DOHH2 (cell line): ENCODE data around the gene ABHD1.

Experiments
- H3F3A ChIP-seq: fragments of 200-600 bp; sonication (generic), shearing (Covaris generic); 2 replicates; pipeline ENCODE4 v1.6.0; 2016; ENCODE audit warnings: antibody characterized with exemption, mild to moderate bottlenecking; ENCODE audit not compliant: control insufficient read depth, insufficient read depth
- H3K27ac ChIP-seq: fragments of 200-600 bp; sonication (generic); 2 replicates; pipeline ENCODE4 v1.5.1; 2014; ENCODE audit warnings: low read depth, mild to moderate bottlenecking, low read length, moderate library complexity
- H3K27me3 ChIP-seq: fragments of 200-600 bp; sonication (generic); 2 replicates; pipeline ENCODE4 v1.6.1; 2014; ENCODE audit warnings: mild to moderate bottlenecking, low read length, mixed read lengths; ENCODE audit not compliant: control insufficient read depth
- H3K36me3 ChIP-seq: fragments of 200-600 bp; sonication (generic); 2 replicates; pipeline ENCODE4 v1.6.1; 2014; ENCODE audit warnings: mild to moderate bottlenecking, low read length, moderate library complexity, mixed read lengths; ENCODE audit not compliant: control insufficient read depth
- H3K4me1 ChIP-seq: fragments of 200-600 bp; sonication (generic); 2 replicates; pipeline ENCODE4 v1.6.1; 2014; ENCODE audit warnings: mild to moderate bottlenecking, low read length, mixed read lengths; ENCODE audit not compliant: control insufficient read depth
- H3K4me2 ChIP-seq: fragments of 200-600 bp; sonication (generic); 2 replicates; pipeline ENCODE4 v1.6.0; 2014; ENCODE audit warnings: mild to moderate bottlenecking, low read length, moderate library complexity
- H3K4me3 ChIP-seq: fragments of 200-600 bp; sonication (generic); 2 replicates; pipeline ENCODE4 v1.5.1; 2014; ENCODE audit warnings: mild to moderate bottlenecking, low read length, mixed read lengths
- H3K79me2 ChIP-seq: fragments of 200-600 bp; sonication (generic); 2 replicates; pipeline ENCODE4 v1.6.1; 2014; ENCODE audit warnings: mild to moderate bottlenecking, low read length, mixed read lengths; ENCODE audit not compliant: control insufficient read depth
- H3K9me2 ChIP-seq: fragments of 200-600 bp; sonication (generic); replicated peaks from 2 replicates; pipeline ENCODE4 v1.6.1; 2014; ENCODE audit warnings: mild to moderate bottlenecking, low read length, mixed read lengths; ENCODE audit not compliant: control insufficient read depth
- H3K9me3 ChIP-seq: fragments of 200-600 bp; sonication (generic); 2 replicates; pipeline ENCODE4 v1.6.1; 2014; ENCODE audit warnings: antibody characterized with exemption, low read length, mixed read lengths; ENCODE audit not compliant: control insufficient read depth, insufficient read depth
- H4K20me1 ChIP-seq: fragments of 200-600 bp; sonication (generic); 2 replicates; pipeline ENCODE4 v1.6.0; 2014; ENCODE audit warnings: low read depth, mild to moderate bottlenecking, antibody characterized with exemption, low read length, moderate library complexity; ENCODE audit not compliant: control insufficient read depth, insufficient read depth
- CTCF ChIP-seq: fragments of 200-600 bp; sonication (generic); IDR thresholded peaks from one replicate; pipeline ENCODE4 v1.5.1; 2014; ENCODE audit warnings: antibody characterized with exemption, mild to moderate bottlenecking, low read depth, low read length; ENCODE audit not compliant: poor library complexity, severe bottlenecking
- EZH2phosphoT487 ChIP-seq: fragments of 200-600 bp; sonication (generic); IDR thresholded peaks from 2 replicates; pipeline ENCODE4 v1.6.1; 2017; ENCODE audit warnings: borderline replicate concordance, mild to moderate bottlenecking, antibody characterized with exemption, low read length, moderate library complexity, mixed read lengths

ABHD1 gene

GRCh38 chr2:27152102-27152795 is 28.6 kb downstream of the ABHD1 start:
- no peaks in the 10 kb centered on the region for H4K20me1 ChIP-seq
- no peaks in the 10 kb centered on the region for H3K27me3 ChIP-seq
- H3K36me3 ChIP-seq: no peaks in the 10 kb centered on the region
- H3K4me2 ChIP-seq: no peak overlapping the region
- no peak overlapping the region for H3K27ac ChIP-seq
- no peak overlapping the region for H3K4me3 ChIP-seq
- H3K9me2 ChIP-seq: no peaks in the 10 kb centered on the region
- no peak for TF ChIP-seq CTCF
- TF ChIP-seq EZH2phosphoT487: no peak
- H3K9me3 ChIP-seq: no peaks in the 10 kb centered on the region
- no peaks in the 10 kb centered on the region for H3F3A ChIP-seq
- no peaks in the 10 kb centered on the region for H3K79me2 ChIP-seq
- no peaks in the 10 kb centered on the region for H3K4me1 ChIP-seq

- Histone ChIP-seq H3K27me3 (no peaks in the 10 kb centered on the region), H3K36me3 (no peaks in the 10 kb centered on the region), H4K20me1 (no peaks in the 10 kb centered on the region), H3F3A (no peaks in the 10 kb centered on the region; the same call in 1 of the 2 replicates), H3K27ac (no peak overlapping the region), H3K4me2 (no peak overlapping the region), H3K4me3 (no peak overlapping the region), H3K4me1 (no peaks in the 10 kb centered on the region), H3K79me2 (no peaks in the 10 kb centered on the region), H3K9me2 (no peaks in the 10 kb centered on the region), H3K9me3 (no peaks in the 10 kb centered on the region)
- no peak for TF ChIP-seq CTCF
- no peak for TF ChIP-seq EZH2phosphoT487
Observed at GRCh38 chr2:27152796-27153464, 29.3 kb downstream of the ABHD1 start.

- no peaks in the 10 kb centered on the region for H3K4me1 ChIP-seq
- no peak overlapping the region for H3K27ac ChIP-seq
- no peaks in the 10 kb centered on the region for H3K79me2 ChIP-seq
- H3K9me3 ChIP-seq: no peaks in the 10 kb centered on the region
- H3K4me2 ChIP-seq: no peak overlapping the region
- no peaks in the 10 kb centered on the region for H3K36me3 ChIP-seq
- no peaks in the 10 kb centered on the region; the same call in 1 of the 2 replicates for H3F3A ChIP-seq
- no peak overlapping the region for H3K4me3 ChIP-seq
- H4K20me1 ChIP-seq: no peaks in the 10 kb centered on the region
- TF ChIP-seq EZH2phosphoT487 (no peak), CTCF (no peak)
- no peaks in the 10 kb centered on the region for H3K27me3 ChIP-seq
- no peaks in the 10 kb centered on the region for H3K9me2 ChIP-seq
Observed at GRCh38 chr2:27154488-27154887, 30.9 kb downstream of the ABHD1 start.
